NCI-H2196 (cell line): ENCODE measurements around the gene FFAR3.
"Not testable (repeated sequence)": the region's sequence is repeated elsewhere in the genome, so short reads cannot be mapped to it uniquely, and the experiment has no call there.

Experiments used
- DNase-seq: peaks from one replicate; lab custom pipeline; 2025; ENCODE audit not compliant: unreplicated experiment; lab: John Stamatoyannopoulos, UW

The FFAR3 gene

GRCh38 chr19:35399948-35400772 is 41.9 kb downstream of the FFAR3 start:
- no peak for DNase-seq

- DNase-seq: no peak
These were observed 42.5 kb downstream of the FFAR3 start for GRCh38 chr19:35400773-35401100.

- not testable (repeated sequence) for DNase-seq
These were observed 43.2 kb downstream of the FFAR3 start for GRCh38 chr19:35401416-35401815.

GRCh38 chr19:35403116-35403760 is 45.0 kb downstream of the FFAR3 start:
- DNase-seq: no peak

- no peak for DNase-seq
These were observed 46.8 kb downstream of the FFAR3 start for GRCh38 chr19:35404879-35405622.

- DNase-seq: no peak
These were observed 49.4 kb downstream of the FFAR3 start for GRCh38 chr19:35407619-35408018.

GRCh38 chr19:35408284-35409171 is 50.3 kb downstream of the FFAR3 start:
- DNase-seq: no peak

- DNase-seq: no peak
These were observed 50.9 kb downstream of the FFAR3 start for GRCh38 chr19:35409191-35409590.
